Suprapubic skin (tissue), 3 donors: ENCODE data around the gene RRP1.

Experiments used
- CTCF ChIP-seq, 2 donors: fragments of 200-600 bp in 1 of 2; fragments of 450-650 bp in 1 of 2; sonication (generic) in 1 of 2; IDR thresholded peaks; one replicate each; pipeline ENCODE4 v1.5.1; 2016 to 2019; ENCODE audit warnings: antibody characterized with exemption in 2 of 2, mild to moderate bottlenecking in 1 of 2, moderate library complexity in 1 of 2
- EP300 ChIP-seq: sonication (generic); formaldehyde crosslinking; IDR thresholded peaks from one replicate; pipeline ENCODE4 v1.6.1; 2017; ENCODE audit warnings: antibody characterized with exemption

GRCh38 chr21:43815107-43815613 is 25.8 kb downstream of the RRP1 start:
- no peak for TF ChIP-seq CTCF (IDR thresholded peaks at IDR 0.05)
- no peak for TF ChIP-seq EP300
